Neuronal stem cell (in vitro differentiated cells): ENCODE measurements around the gene DPH7.
"Not testable (repeated sequence)": the region's sequence is repeated elsewhere in the genome, so short reads cannot be mapped to it uniquely, and the experiment has no call there.

Experiments
- DNase-seq: peaks from one replicate; pipeline ENCODE4 v3.0.0-alpha.2; 2013; ENCODE audit warnings: low spot score
- H2AFZ ChIP-seq: one replicate; pipeline ENCODE4 v1.6.1; 2013; ENCODE audit warnings: mild to moderate bottlenecking, low read length, inconsistent platforms
- H2AK5ac ChIP-seq: 2 replicates; pipeline ENCODE4 v1.6.1; 2013; ENCODE audit warnings: low read depth, mild to moderate bottlenecking, inconsistent platforms, low read length, moderate library complexity, mixed read lengths
- H2BK120ac ChIP-seq: 2 replicates; pipeline ENCODE4 v1.6.1; 2013; ENCODE audit warnings: low read depth, mild to moderate bottlenecking, inconsistent platforms, low read length, moderate library complexity, mixed read lengths
- H2BK12ac ChIP-seq: one replicate; pipeline ENCODE4 v1.6.1; 2013; ENCODE audit warnings: low read length, inconsistent platforms
- H2BK15ac ChIP-seq: 2 replicates; pipeline ENCODE4 v1.6.1; 2013; ENCODE audit warnings: mild to moderate bottlenecking, low read length, inconsistent platforms, mixed read lengths
- H2BK5ac ChIP-seq: one replicate; pipeline ENCODE4 v1.6.1; 2013; ENCODE audit warnings: inconsistent platforms, mild to moderate bottlenecking, low read length, moderate library complexity
- H3K14ac ChIP-seq: one replicate; pipeline ENCODE4 v1.6.1; 2013; ENCODE audit warnings: low read length, inconsistent platforms
- H3K18ac ChIP-seq: 2 replicates; pipeline ENCODE4 v1.6.1; 2013; ENCODE audit warnings: low read length, inconsistent platforms
- H3K23ac ChIP-seq: 2 replicates; pipeline ENCODE4 v1.6.1; 2013; ENCODE audit warnings: low read depth, mild to moderate bottlenecking, mixed read lengths, low read length, inconsistent platforms; ENCODE audit not compliant: poor library complexity
- H3K27ac ChIP-seq: replicated peaks from 3 replicates; pipeline ENCODE4 v1.5.1; 2013; ENCODE audit warnings: low read length, inconsistent platforms
- H3K27me3 ChIP-seq, 3 experiments: 2 replicates each; pipeline ENCODE4 v1.6.1; 2013; ENCODE audit warnings: low read length in 3 of 3, mild to moderate bottlenecking in 2 of 3, inconsistent platforms in 1 of 3, low read depth in 1 of 3, mixed read lengths in 1 of 3, moderate library complexity in 1 of 3; ENCODE audit not compliant: control insufficient read depth in 3 of 3, insufficient read depth in 3 of 3
- H3K36me3 ChIP-seq, 2 donors: replicated peaks in 1 of 2; 2 replicates each; pipeline ENCODE4 v1.6.1; 2013; ENCODE audit warnings: low read length in 2 of 2; ENCODE audit not compliant: control insufficient read depth in 2 of 2, insufficient read depth in 2 of 2
- H3K4ac ChIP-seq: 2 replicates; pipeline ENCODE4 v1.6.1; 2013; ENCODE audit warnings: inconsistent platforms, mild to moderate bottlenecking, low read length, moderate library complexity
- H3K4me1 ChIP-seq, 2 donors: 1 replicate in 1 of 2; 2 replicates in 1 of 2; pipeline ENCODE4 v1.6.1; 2013; ENCODE audit warnings: low read length in 2 of 2, low read depth in 1 of 2; ENCODE audit not compliant: control insufficient read depth in 2 of 2, insufficient read depth in 1 of 2
- H3K4me2 ChIP-seq: one replicate; pipeline ENCODE4 v1.6.1; 2013; ENCODE audit warnings: mild to moderate bottlenecking, low read length, inconsistent platforms; ENCODE audit not compliant: insufficient read depth, poor library complexity, severe bottlenecking
- H3K4me3 ChIP-seq, 2 donors: 2 replicates each; pipeline ENCODE4 v1.5.1; 2013; ENCODE audit warnings: low read length in 2 of 2, mild to moderate bottlenecking in 2 of 2, inconsistent platforms in 1 of 2, moderate library complexity in 1 of 2
- H3K79me1 ChIP-seq: one replicate; pipeline ENCODE4 v1.6.1; 2013; ENCODE audit warnings: low read depth, mild to moderate bottlenecking, inconsistent platforms, low read length, moderate library complexity
- H3K9ac ChIP-seq: one replicate; pipeline ENCODE4 v1.6.1; 2013; ENCODE audit warnings: mild to moderate bottlenecking, low read depth, low read length, inconsistent platforms; ENCODE audit not compliant: poor library complexity
- H3K9me3 ChIP-seq, 2 donors: replicated peaks in 1 of 2; 2 replicates each; pipeline versions ENCODE3 to v1.6.1; 2013; ENCODE audit warnings: low read length in 2 of 2, mild to moderate bottlenecking in 2 of 2, inconsistent platforms in 1 of 2, low read depth in 1 of 2, mixed read lengths in 1 of 2, moderate library complexity in 1 of 2; ENCODE audit not compliant: control insufficient read depth in 2 of 2, insufficient read depth in 1 of 2
- H4K8ac ChIP-seq: one replicate; pipeline ENCODE4 v1.6.1; 2013; ENCODE audit warnings: low read depth, mild to moderate bottlenecking, inconsistent platforms, low read length, moderate library complexity
- H4K91ac ChIP-seq: one replicate; pipeline ENCODE4 v1.6.1; 2013; ENCODE audit warnings: low read length, low read depth, mild to moderate bottlenecking, inconsistent platforms; ENCODE audit not compliant: poor library complexity
- WGBS, 2 donors: extraction: QIAGEN DNeasy Blood & Tissue Kit; methylation state at CpG; one replicate each; pipeline ENCODE4 v1.1.7; 2013; ENCODE audit warnings: missing lambda C conversion rate in 2 of 2, mixed read lengths in 1 of 2; ENCODE audit not compliant: insufficient read length in 2 of 2, insufficient replicate concordance in 1 of 2; ENCODE audit errors: extremely low coverage in 2 of 2; 5-methylcytosine and 5-hydroxymethylcytosine counted together

DPH7 gene

GRCh38 chr9:137570566-137570965 lies 8.2 kb downstream of the DPH7 start:
- Histone ChIP-seq H3K4me3 (no peak overlapping the region), H3K9me3 (no peaks in the 10 kb centered on the region), H3K18ac (no peak overlapping the region), H3K23ac (no peak overlapping the region), H3K9ac (no peak overlapping the region), H3K79me1 (peaks cover 18% of the 10 kb centered on the region), H2BK5ac (no peak overlapping the region), H3K4me1 (no peaks in the 10 kb centered on the region), H2BK15ac (no peak overlapping the region), H3K4ac (no peak overlapping the region), H2BK12ac (no peak overlapping the region), H4K91ac (no peak overlapping the region), H2BK120ac (no peak overlapping the region), H3K4me2 (no peak overlapping the region), H3K27me3 (no peaks in the 10 kb centered on the region), H3K27ac (no peak overlapping the region), H2AK5ac (no peak overlapping the region), H3K36me3 (peaks cover 36 to 50% of the 10 kb centered on the region in 2 donors), H3K14ac (no peak overlapping the region), H2AFZ (no peak overlapping the region), H4K8ac (no peak overlapping the region)
- no peak for DNase-seq
- WGBS, 2 donors = no CpG with 5 or more reads among the region's 3 CpGs

- no peak overlapping the region for H4K8ac ChIP-seq
- peak overlapping the region in 1 of 2 donors; percentile 33 for H3K4me3 ChIP-seq
- H3K9ac ChIP-seq = no peak overlapping the region
- no peak overlapping the region for H2AK5ac ChIP-seq
- peaks cover 16% of the 10 kb centered on the region for H3K79me1 ChIP-seq
- 100% methylated on average over 4 of the region's 5 CpGs; no CpG with 5 or more reads in 1 of the 2 donors for WGBS, 2 donors
- no peak overlapping the region for H4K91ac ChIP-seq
- H2BK15ac ChIP-seq = no peak overlapping the region
- H3K18ac ChIP-seq = no peak overlapping the region
- H2AFZ ChIP-seq = no peak overlapping the region
- H3K4ac ChIP-seq = no peak overlapping the region
- H3K14ac ChIP-seq = peak overlapping the region; percentile 44
- no peaks in the 10 kb centered on the region for H3K9me3 ChIP-seq
- no peak overlapping the region for H3K27ac ChIP-seq
- H3K27me3 ChIP-seq = no peaks in the 10 kb centered on the region
- H2BK5ac ChIP-seq = no peak overlapping the region
- no peak overlapping the region for H3K23ac ChIP-seq
- H2BK120ac ChIP-seq = no peak overlapping the region
- H3K36me3 ChIP-seq = peaks cover 31 to 45% of the 10 kb centered on the region in 2 donors
- no peak overlapping the region for H3K4me2 ChIP-seq
- no peak for DNase-seq
- H2BK12ac ChIP-seq = no peak overlapping the region
- no peaks in the 10 kb centered on the region for H3K4me1 ChIP-seq
These were observed 9.0 kb downstream of the DPH7 start for GRCh38 chr9:137569609-137570203.

- H3K27me3 ChIP-seq, H3K4me1 ChIP-seq, H2AFZ ChIP-seq, H2BK12ac ChIP-seq, H3K4ac ChIP-seq, H2BK15ac ChIP-seq, H4K8ac ChIP-seq, H4K91ac ChIP-seq, H3K23ac ChIP-seq, H3K14ac ChIP-seq, H3K4me3 ChIP-seq, H3K18ac ChIP-seq, H3K27ac ChIP-seq, DNase-seq, H2BK120ac ChIP-seq, H3K4me2 ChIP-seq, H2BK5ac ChIP-seq, H3K9me3 ChIP-seq, H3K9ac ChIP-seq, H2AK5ac ChIP-seq: not testable (repeated sequence)
- Histone ChIP-seq H3K36me3 (peaks cover 34 to 45% of the 10 kb centered on the region in 2 donors), H3K79me1 (peaks cover 16% of the 10 kb centered on the region)
- no CpG with 5 or more reads among the region's 5 CpGs for WGBS, 2 donors
These were observed 10.3 kb downstream of the DPH7 start for GRCh38 chr9:137568445-137568844.

GRCh38 chr9:137564817-137565411 lies 13.8 kb downstream of the DPH7 start:
- Histone ChIP-seq H3K9ac (no peak overlapping the region), H4K91ac (no peak overlapping the region), H3K27me3 (no peaks in the 10 kb centered on the region), H2BK120ac (no peak overlapping the region), H2AK5ac (no peak overlapping the region), H3K4me3 (no peak overlapping the region), H3K4me1 (no peaks in the 10 kb centered on the region), H2AFZ (no peak overlapping the region), H3K36me3 (peaks cover 25 to 49% of the 10 kb centered on the region in 2 donors), H2BK15ac (no peak overlapping the region), H3K27ac (no peak overlapping the region), H3K9me3 (peaks cover 0 to 2% of the 10 kb centered on the region in 2 donors), H3K23ac (no peak overlapping the region), H3K14ac (no peak overlapping the region), H2BK12ac (no peak overlapping the region), H3K79me1 (peaks cover 5% of the 10 kb centered on the region), H2BK5ac (no peak overlapping the region), H3K18ac (no peak overlapping the region), H4K8ac (no peak overlapping the region), H3K4ac (no peak overlapping the region), H3K4me2 (no peak overlapping the region)
- no peak for DNase-seq
- no CpG with 5 or more reads among the region's 18 CpGs for WGBS, 2 donors
